IPS DF 4.7 (cell line): ENCODE measurements around the gene MLLT6.
"Not testable (repeated sequence)": the region's sequence is repeated elsewhere in the genome, so short reads cannot be mapped to it uniquely, and the experiment has no call there.

Experiments used
- DNase-seq: peaks from one replicate; pipeline ENCODE4 v3.0.0-alpha.2; 2013; ENCODE audit warnings: low spot score; ENCODE audit errors: extremely low read depth

MLLT6 gene

GRCh38 chr17:38725066-38725465 lies 20.0 kb downstream of the MLLT6 start:
- DNase-seq: no peak

DNA sequence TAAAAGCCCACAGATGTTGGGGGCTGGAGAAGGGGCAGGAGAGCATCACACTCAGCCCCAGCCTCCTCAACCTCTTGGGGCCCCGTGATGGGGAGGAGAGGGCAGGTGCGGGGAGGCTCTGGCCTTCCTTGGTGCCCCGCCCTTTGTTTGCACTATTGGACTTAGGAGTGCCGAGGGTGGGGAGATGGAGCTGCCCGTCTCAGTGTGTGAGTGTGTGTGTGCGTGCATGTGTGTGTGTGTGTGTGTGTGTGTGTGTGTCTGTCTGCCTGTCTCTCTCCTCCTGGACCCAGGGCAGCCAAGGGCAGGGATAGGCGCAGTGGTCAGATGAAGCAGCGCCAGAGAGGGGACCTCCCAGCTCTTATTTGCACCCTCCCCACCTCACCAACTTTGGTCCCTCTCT lies 21.1 kb downstream of the MLLT6 start:
- not testable (repeated sequence) for DNase-seq

- no peak for DNase-seq
Measured at GRCh38 chr17:38727736-38728135, 22.7 kb downstream of the MLLT6 start.

DNA sequence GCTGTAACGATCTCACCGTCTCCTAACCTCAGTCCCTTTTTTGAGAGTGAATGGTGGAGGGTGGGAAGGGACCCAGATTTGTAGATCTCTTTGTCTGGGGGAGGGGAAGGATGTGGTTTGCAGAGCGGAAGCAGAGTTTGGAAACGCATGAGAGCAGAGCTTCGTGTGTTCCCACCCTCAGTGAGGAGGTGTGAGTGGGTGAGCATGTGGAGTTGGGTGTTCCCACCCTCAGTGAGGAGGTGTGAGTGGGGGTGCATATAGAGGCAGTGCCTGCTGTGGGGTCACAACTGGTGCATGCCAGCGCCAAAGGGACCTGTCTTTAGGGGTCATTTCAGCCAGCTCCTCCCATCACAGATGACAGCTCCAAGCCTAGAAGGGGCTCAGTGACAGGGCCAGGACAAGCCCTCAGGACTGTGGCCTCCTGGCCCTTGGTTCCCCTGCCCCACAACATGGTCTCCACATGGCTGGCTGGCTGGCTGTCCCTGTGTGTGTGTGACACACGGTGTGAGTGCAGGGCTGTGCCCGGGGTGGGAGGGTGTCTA lies 23.3 kb downstream of the MLLT6 start:
- no peak for DNase-seq

DNA sequence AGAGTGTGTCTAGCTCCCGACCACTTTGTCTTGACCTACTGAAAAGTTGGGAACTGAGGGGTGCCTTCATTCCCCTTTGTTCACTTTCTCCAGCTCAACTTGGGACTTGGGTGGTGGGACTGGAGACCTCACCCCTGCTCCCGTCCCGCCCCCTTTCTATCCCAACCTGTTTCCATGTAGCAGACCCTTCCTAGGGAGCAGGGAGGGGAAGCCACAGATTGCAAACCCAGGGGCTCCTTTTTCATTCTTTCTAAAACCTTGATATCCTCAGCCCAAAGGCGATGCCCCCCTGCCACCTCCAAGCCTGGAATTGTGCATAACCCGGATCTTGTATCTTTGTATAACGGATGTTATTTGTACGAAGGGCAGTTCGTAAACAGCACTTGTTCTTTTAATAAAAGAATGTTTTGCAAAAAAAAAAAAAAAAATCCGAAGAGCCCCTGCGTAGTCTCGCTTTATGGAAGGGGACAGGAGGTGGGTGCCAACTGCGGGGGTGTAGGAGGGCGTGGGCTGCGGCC lies 24.4 kb downstream of the MLLT6 start:
- DNase-seq: no peak

- no peak for DNase-seq
Measured at GRCh38 chr17:38729886-38730525, 24.9 kb downstream of the MLLT6 start, which contains the start of gene CISD3. CISD3 (plus strand) TSS chr17:38730341; CDS start chr17:38730359, 18 bp downstream.

DNA sequence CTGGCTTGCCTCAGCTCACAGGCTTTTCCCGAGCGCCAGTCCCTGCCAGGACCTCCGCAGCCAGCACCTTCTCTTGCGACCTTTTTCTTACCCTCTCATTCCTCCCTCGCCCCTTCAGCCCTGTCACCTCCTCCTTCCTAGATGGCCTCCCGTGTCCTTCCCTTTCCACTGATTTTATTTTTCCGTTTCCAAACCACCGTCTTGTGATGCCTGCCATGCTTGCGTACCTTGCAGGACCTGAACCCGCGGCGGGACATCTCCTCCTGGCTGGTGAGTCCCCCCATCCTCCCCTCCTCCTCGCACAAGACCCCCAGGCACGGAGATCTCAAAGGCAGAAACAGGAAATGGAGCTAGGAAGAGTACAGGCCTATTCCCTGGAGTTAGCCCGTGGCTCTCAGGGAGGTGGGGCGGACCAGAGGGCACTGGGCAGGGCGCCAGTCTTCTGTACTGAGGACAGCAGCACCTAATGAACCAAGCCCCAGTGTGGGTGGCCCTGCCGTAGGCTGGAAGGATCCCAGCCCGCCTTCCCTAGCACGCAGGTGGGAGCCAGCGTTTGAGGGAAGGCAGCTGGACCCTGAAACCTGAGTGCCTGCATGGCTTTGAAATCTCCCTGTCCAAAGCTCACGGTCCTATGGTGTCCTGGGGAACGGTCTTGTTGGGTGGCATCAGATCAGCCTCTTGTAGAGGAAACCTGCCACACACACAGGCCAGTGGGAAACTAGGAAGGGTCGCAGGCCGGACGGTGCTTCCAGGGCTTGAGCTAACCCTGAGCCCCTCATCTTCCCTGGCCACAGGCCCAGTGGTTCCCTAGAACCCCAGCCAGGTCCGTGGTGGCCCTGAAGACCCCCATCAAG lies 25.7 kb downstream of the MLLT6 start:
- DNase-seq: no peak

DNA sequence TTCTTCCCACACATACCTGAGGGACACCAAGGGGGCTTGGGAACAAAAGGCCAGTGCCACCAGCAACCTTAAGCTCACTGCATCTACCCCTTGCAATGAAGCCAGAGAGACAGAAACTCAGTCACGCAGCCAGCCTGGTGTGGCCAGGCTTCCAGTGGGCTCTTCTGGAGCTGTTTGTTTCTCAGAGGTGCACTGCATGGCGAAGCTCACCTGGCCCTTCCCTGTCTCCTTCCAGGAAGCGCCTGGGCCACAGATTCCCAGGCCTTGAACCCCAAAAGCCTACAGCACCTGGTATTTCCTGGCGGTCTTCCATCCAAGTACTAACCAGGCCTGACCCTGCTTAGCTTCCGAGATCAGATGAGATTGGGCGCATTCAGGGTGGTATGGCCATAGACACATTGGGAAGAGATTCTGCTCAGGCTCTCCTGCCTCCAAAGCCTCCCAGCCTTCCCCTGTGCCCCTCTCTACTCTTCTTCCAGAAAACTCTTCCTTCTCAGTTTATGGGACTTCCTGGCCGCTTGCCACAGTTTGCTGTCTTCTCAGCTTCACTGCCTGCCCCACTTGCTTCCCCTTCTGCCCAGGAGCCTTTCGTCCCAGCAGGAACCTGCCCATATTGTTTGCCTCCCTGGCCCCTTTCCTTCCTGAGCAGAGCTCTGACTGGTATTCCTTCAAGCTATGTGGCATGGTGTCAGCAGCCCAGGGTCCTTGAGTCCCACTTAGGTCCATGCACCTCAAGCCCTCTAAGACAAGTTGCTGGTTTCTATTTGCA lies 26.6 kb downstream of the MLLT6 start:
- no peak for DNase-seq

- DNase-seq: no peak
Measured at GRCh38 chr17:38732376-38733281, 27.6 kb downstream of the MLLT6 start.

DNA sequence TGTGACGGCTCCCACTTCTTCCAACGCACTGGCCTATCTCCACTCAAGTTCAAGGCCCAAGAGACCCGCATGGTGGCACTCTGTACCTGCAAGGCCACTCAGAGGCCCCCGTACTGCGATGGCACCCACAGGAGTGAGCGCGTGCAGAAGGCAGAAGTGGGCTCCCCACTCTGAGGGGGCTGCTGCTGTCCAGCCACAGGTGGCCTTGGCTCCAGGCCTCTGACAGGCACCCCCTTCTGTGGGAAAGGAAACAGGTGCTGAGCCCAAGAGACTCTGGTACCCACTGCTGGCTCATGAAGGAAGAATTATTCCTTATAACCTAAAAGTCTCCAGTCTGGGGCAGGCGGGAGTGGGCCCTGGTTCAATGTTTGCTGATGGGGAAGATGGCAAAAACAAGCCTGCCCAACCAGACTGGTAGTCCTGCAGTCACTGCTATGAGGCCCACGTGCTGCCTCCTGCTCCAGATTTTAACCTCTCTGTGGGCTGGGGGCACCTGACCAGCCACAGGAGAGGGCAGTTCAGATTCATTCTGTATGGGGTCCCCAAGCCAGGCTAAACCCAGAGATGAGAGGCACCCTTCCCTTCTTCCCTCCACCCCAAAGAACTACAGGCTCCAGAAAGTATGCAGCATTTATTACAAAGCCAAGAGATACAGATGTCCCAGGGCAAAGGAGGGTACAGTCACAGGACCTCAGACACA lies 28.4 kb downstream of the MLLT6 start:
- DNase-seq: no peak

GRCh38 chr17:38733982-38734973 lies 29.2 kb downstream of the MLLT6 start:
- no peak for DNase-seq

- no peak for DNase-seq
Measured at GRCh38 chr17:38735161-38735997, 30.3 kb downstream of the MLLT6 start.

GRCh38 chr17:38738007-38738662 lies 33.1 kb downstream of the MLLT6 start:
- no peak for DNase-seq

- DNase-seq: no peak
Measured at GRCh38 chr17:38738686-38739085, 33.6 kb downstream of the MLLT6 start.

- DNase-seq: no peak
Measured at GRCh38 chr17:38739305-38739704, 34.2 kb downstream of the MLLT6 start.

DNA sequence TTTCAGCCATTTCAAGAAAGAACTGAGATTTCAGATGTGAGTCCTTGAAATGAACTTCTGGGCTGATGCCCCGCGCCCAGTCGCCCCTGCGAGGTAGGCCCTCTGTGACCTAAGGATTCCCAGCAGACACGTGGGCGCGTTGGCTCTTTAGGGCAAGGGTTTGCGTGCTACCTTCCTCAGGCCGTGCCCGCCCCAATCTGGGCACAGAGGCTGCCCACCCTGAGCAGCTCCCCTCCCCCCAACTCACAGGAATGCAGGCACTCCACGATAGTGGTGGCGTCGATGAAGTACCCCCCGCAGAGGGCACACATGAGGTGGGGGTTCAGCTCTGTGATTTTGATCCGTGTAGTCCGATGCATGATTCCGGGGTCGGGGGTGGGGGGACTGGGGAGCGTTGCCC lies 35.0 kb downstream of the MLLT6 start:
- DNase-seq: no peak

- no peak for DNase-seq
Measured at GRCh38 chr17:38740806-38741205, 35.7 kb downstream of the MLLT6 start.
